ACC112 (cell line): Measurements from ENCODE around the gene HGFAC.
A peak's percentile ranks its signal among the peaks of the same experiment; 100 is the strongest.
"Not testable (repeated sequence)": the region's sequence is repeated elsewhere in the genome, so short reads cannot be mapped to it uniquely, and the experiment has no call there.

Experiments
- H2AFZ ChIP-seq: fragments of 200-600 bp; sonication (generic); one replicate; pipeline ENCODE4 v1.6.0; 2017; ENCODE audit warnings: antibody characterized with exemption, low read length; ENCODE audit not compliant: unreplicated experiment
- H3K27ac ChIP-seq: fragments of 200-600 bp; sonication (generic); 2 replicates; pipeline ENCODE4 v1.5.1; 2014; ENCODE audit warnings: low read depth, mild to moderate bottlenecking, antibody characterized with exemption, low read length, moderate library complexity
- H3K27me3 ChIP-seq: fragments of 200-600 bp; sonication (generic); 2 replicates; pipeline ENCODE4 v1.6.1; 2014; ENCODE audit warnings: mild to moderate bottlenecking, antibody characterized with exemption, low read length, moderate library complexity, mixed read lengths; ENCODE audit not compliant: insufficient read depth
- H3K36me3 ChIP-seq: fragments of 200-600 bp; sonication (generic); 2 replicates; pipeline ENCODE4 v1.6.1; 2016; ENCODE audit warnings: mild to moderate bottlenecking, antibody characterized with exemption, low read length, moderate library complexity, mixed read lengths; ENCODE audit not compliant: insufficient read depth
- H3K4me1 ChIP-seq: fragments of 200-600 bp; sonication (generic); one replicate; pipeline ENCODE4 v1.6.1; 2016; ENCODE audit warnings: low read length, mixed read lengths; ENCODE audit not compliant: insufficient read depth, unreplicated experiment, control insufficient read depth
- H3K4me3 ChIP-seq: fragments of 200-600 bp; sonication (generic); 2 replicates; pipeline ENCODE4 v1.5.1; 2014; ENCODE audit warnings: mild to moderate bottlenecking, low read depth, low read length
- H3K79me2 ChIP-seq: fragments of 200-600 bp; sonication (generic); one replicate; pipeline ENCODE4 v1.6.0; 2016; ENCODE audit warnings: low read length; ENCODE audit not compliant: control insufficient read depth, unreplicated experiment, insufficient read depth

Gene HGFAC

GRCh38 chr4:3452376-3452775 is 10.6 kb downstream of the HGFAC start:
- H3K4me3 ChIP-seq = no peak overlapping the region
- H2AFZ ChIP-seq = no peak overlapping the region
- H3K36me3 ChIP-seq = no peaks in the 10 kb centered on the region
- peaks cover 13% of the 10 kb centered on the region for H3K4me1 ChIP-seq
- no peak overlapping the region; the same call in 1 of the 2 replicates for H3K27ac ChIP-seq
- no peaks in the 10 kb centered on the region for H3K27me3 ChIP-seq
- H3K79me2 ChIP-seq = no peaks in the 10 kb centered on the region

- H3K27ac ChIP-seq, H3K36me3 ChIP-seq, H3K4me3 ChIP-seq, H2AFZ ChIP-seq, H3K79me2 ChIP-seq: not testable (repeated sequence)
- Histone ChIP-seq H3K4me1 (peaks cover 13% of the 10 kb centered on the region), H3K27me3 (peaks cover 11% of the 10 kb centered on the region; the same call in 1 of the 2 replicates)
Observed at GRCh38 chr4:3455596-3455995, 13.8 kb downstream of the HGFAC start.

GRCh38 chr4:3458371-3458770 is 16.6 kb downstream of the HGFAC start:
- H3K27me3 ChIP-seq = peaks cover 27% of the 10 kb centered on the region; the same call in 1 of the 2 replicates
- no peak overlapping the region for H2AFZ ChIP-seq
- no peaks in the 10 kb centered on the region for H3K4me1 ChIP-seq
- no peaks in the 10 kb centered on the region for H3K36me3 ChIP-seq
- H3K27ac ChIP-seq = no peak overlapping the region
- no peak overlapping the region for H3K4me3 ChIP-seq
- H3K79me2 ChIP-seq = no peaks in the 10 kb centered on the region

- not testable (repeated sequence) for H2AFZ ChIP-seq
Observed at GRCh38 chr4:3459156-3459555, 17.4 kb downstream of the HGFAC start.

GRCh38 chr4:3460926-3461325 is 19.2 kb downstream of the HGFAC start:
- Histone ChIP-seq H3K27ac (no peak overlapping the region), H3K79me2 (no peaks in the 10 kb centered on the region), H3K4me1 (no peaks in the 10 kb centered on the region), H3K27me3 (peaks cover 41% of the 10 kb centered on the region; the same call in 1 of the 2 replicates), H2AFZ (no peak overlapping the region), H3K4me3 (no peak overlapping the region), H3K36me3 (no peaks in the 10 kb centered on the region)

More at GRCh38 chr4:3459156-3459555, 17.4 kb downstream of the HGFAC start:
- H3K36me3 ChIP-seq, H3K27ac ChIP-seq, H3K4me3 ChIP-seq, H3K79me2 ChIP-seq, H3K4me1 ChIP-seq: not testable (repeated sequence)
- H3K27me3 ChIP-seq = peaks cover 35% of the 10 kb centered on the region; the same call in 1 of the 2 replicates

- Histone ChIP-seq H3K27me3 (peaks cover 41% of the 10 kb centered on the region; the same call in 1 of the 2 replicates), H2AFZ (no peak overlapping the region), H3K4me1 (no peaks in the 10 kb centered on the region), H3K27ac (no peak overlapping the region), H3K79me2 (no peaks in the 10 kb centered on the region), H3K36me3 (no peaks in the 10 kb centered on the region), H3K4me3 (no peak overlapping the region)
Observed at GRCh38 chr4:3461515-3462291, 19.9 kb downstream of the HGFAC start.

GRCh38 chr4:3462321-3462789 is 20.6 kb downstream of the HGFAC start:
- Histone ChIP-seq H3K27me3 (peaks cover 41% of the 10 kb centered on the region; the same call in 1 of the 2 replicates), H3K79me2 (no peaks in the 10 kb centered on the region), H3K27ac (no peak overlapping the region), H3K36me3 (no peaks in the 10 kb centered on the region), H3K4me1 (no peaks in the 10 kb centered on the region), H3K4me3 (no peak overlapping the region), H2AFZ (no peak overlapping the region)

GRCh38 chr4:3462790-3463415 is 21.1 kb downstream of the HGFAC start, which contains the start of gene DOK7:
Gene DOK7, plus strand, starts transcription at chr4:3463306. Its CDS starts 70 bp downstream, at chr4:3463376.
- Histone ChIP-seq H3K27me3 (peaks cover 41% of the 10 kb centered on the region; the same call in 1 of the 2 replicates), H3K4me1 (no peaks in the 10 kb centered on the region), H3K36me3 (no peaks in the 10 kb centered on the region), H3K4me3 (peak within 1 kb of the TSS; percentile 68), H2AFZ (peak within 1 kb of the TSS; percentile 25), H3K79me2 (no peaks in the 10 kb centered on the region), H3K27ac (no peak within 1 kb of the TSS)

GRCh38 chr4:3463556-3464348 is 22.0 kb downstream of the HGFAC start:
- Histone ChIP-seq H3K36me3 (no peaks in the 10 kb centered on the region), H2AFZ (no peak overlapping the region), H3K79me2 (no peaks in the 10 kb centered on the region), H3K4me1 (no peaks in the 10 kb centered on the region), H3K27ac (no peak overlapping the region), H3K4me3 (no peak overlapping the region), H3K27me3 (peaks cover 34% of the 10 kb centered on the region; the same call in 1 of the 2 replicates)

GRCh38 chr4:3464349-3464905 is 22.7 kb downstream of the HGFAC start:
- H3K27me3 ChIP-seq = peaks cover 34% of the 10 kb centered on the region; the same call in 1 of the 2 replicates
- no peak overlapping the region for H3K4me3 ChIP-seq
- H3K4me1 ChIP-seq = no peaks in the 10 kb centered on the region
- no peak overlapping the region for H3K27ac ChIP-seq
- H3K36me3 ChIP-seq = no peaks in the 10 kb centered on the region
- no peaks in the 10 kb centered on the region for H3K79me2 ChIP-seq
- H2AFZ ChIP-seq = no peak overlapping the region
